GM21723 (cell line): ENCODE results near the gene PDGFRB.

Source experiments
- ATAC-seq: cut with Tn5 transposase; IDR thresholded peaks from one replicate; pipeline ENCODE4 v1.9.1; 2021; ENCODE audit warnings: mild to moderate bottlenecking, moderate library complexity; ENCODE audit not compliant: unreplicated experiment

The PDGFRB gene

GRCh38 chr5:150070821-150071220 is 84.8 kb downstream of the PDGFRB start:
- no peak for ATAC-seq

DNA sequence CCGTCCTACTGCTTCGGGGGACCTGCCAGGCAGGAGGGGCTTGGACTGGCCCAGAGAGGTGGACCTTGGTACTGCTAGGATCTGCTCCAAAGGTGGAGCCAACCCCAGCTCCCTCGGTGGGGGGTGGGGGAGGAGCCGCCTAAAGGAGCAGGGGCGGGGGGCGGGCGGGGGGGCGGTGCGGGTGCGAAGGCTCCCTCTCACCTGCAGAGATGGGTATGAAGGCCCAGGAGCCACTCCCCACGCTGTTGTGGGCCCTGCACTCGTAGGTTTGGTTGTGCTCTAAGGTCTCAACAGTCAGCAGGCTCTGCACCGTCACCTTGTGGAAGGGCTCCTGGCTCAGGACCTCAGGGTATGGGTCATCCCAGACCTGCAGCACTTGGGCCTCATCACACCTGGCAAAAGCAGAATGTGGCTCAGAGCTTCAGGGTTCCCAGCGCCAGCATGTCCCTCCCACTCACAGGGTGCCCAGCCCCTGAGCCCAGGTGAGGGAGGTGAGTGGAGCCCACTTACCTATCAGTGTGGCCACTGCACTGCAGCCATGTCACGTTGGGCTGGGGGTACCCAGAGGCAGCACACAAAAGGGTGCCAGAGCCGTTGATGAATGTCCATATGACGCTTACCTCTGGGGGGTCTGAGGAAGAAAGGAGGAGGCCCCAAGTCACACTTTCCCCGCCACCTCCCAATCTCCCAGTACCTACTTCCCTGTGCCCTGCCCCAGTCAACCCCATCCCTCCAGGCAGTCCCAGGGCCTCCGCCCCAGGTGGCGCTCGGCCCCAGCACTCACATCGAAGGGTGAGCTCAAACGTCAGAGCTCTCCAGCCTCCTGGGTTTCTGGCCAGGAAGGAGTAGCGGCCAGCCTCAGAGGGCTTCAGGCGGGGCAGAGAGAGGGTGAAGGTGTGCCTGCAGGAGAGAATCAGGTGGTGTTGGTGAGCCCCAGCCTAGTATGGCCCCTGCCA is 85.7 kb downstream of the PDGFRB start:
- no peak for ATAC-seq

DNA sequence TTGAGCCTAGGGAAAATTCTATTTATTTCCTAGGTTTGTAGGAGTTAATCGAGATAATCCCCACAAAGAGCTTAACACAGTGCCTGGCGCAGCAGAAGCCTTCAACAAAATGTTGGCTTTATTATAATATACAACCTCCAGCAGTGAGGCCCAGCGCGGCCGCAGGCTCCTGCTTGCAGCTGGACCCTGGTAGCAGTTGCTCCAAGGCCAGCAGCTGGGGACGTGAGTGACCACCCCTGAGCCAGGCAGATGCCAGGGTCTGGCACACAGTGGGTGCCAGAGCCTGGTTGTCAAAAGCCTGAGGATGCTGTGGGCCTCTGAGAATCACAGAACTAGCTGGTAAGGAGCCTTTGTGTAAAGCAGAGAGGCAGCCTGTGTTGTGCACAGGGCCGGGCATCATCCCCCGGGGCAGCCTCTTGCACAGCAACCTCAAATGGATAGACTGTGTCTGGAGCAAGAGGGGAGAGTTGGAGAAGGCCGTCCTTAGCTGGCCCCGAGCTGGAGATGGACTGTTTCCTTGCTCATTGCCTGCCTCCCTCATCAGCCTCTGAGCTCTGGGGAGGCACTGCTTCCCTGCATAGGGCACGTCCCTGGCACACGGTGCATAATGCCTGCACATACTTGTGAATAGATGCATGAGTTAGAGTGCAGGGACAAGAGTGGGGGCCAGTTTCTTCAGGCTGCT is 86.5 kb downstream of the PDGFRB start:
- ATAC-seq, result no peak

DNA sequence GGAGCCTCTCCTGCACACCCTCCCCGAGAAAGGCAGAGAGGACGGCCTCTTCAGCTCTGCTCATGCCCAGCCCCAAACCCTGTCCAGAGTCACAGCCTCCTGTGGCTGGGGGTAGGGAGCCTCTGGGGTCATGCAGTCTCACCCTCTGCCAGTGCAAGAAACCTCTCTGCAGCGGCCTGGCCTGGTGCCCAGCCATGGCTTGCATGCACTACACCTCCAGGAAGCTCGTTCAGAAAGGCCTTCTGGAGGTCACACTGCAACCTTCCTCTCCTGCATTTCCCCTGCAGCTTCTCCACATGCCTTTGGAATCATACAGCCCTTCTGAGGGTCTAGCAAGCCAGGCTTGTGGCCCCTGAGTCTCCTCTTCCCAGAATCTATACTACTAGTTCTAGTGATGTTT is 87.2 kb downstream of the PDGFRB start:
- no peak for ATAC-seq

DNA sequence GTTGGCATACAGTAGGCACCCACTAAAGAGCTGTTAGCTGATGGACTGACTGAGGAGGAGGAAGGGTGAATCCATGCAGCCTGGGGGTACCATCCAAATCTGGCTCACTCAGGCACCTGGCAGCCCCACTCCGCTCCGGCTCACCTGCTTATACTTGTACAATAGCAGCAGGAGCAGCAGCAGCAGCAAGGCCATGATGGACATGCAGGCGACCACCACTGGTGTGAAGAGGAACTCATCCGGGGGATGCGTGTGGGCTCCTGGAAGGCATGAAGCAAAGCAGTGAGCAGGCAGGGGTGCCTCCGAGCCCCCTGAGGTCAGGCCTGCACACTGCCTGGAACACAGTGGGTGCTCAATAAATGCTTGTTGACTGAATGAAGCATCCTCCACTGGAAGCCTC is 87.6 kb downstream of the PDGFRB start:
- no peak for ATAC-seq

- no peak for ATAC-seq
Observed at GRCh38 chr5:150067405-150067960, 88.2 kb downstream of the PDGFRB start.

DNA sequence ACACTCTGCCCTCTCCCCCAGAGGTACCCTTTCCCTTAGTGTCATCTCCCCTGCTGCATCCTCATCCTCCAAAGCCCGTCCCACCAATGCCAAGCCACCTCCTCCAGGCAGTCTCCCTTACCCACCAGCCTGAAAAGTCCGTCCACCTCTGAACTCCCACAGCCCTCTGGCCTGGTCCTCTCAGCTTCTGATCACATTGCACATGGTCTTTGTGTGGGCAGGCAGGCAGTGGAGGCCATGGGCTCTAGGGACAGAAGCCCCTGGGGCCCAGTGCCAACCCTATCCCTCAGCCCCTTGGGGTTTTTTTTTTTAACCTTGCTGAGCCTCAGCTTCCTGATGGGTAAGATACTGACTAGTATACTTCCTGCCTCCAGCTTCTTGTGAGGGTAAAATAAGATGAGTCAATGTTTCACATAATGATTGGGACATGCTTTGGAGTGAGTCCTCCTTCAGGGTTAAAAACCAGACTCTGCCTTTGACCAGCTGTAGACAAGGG is 88.7 kb downstream of the PDGFRB start:
- ATAC-seq, result peak; percentile 48

- no peak for ATAC-seq
Observed at GRCh38 chr5:150066436-150066835, 89.2 kb downstream of the PDGFRB start.

- ATAC-seq, result no peak
Observed at GRCh38 chr5:150065886-150066285, 89.8 kb downstream of the PDGFRB start.

DNA sequence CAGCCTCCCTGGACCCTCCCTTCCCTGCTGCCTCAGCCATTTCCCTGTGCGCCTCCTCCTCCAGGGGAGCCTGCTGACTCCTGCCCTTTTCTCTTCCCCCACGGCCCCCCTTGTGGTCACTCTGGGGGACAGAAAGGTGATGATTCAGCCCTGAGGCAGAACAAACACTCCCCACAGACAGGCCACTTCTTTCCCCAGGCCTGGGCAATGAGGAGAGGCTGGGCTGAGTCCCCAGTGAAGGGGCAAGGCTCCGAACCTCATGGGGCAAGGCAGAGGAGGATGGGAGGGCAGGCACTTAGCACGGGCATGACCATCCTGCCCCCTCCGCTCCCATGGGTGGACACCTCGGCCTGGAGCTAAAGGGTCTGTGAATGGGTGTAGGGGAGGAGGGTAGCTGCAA is 90.3 kb downstream of the PDGFRB start:
- no peak for ATAC-seq

GRCh38 chr5:150064681-150065220 is 90.9 kb downstream of the PDGFRB start:
- ATAC-seq, result no peak
